H1 (cell line): ENCODE data around the gene WDR91. TPM values are rescaled to one million over a fixed set of nuclear protein-coding genes. Genes with fewer than 3 reads are reported as not detected.

ENCODE experiments used
- CTCF ChIA-PET: fragments of 300-600 bp; sonication (Branson Sonifier 250); formaldehyde crosslinking; loops from one replicate; lab custom pipeline; 2021; ENCODE audit not compliant: partially characterized antibody; lab: Charles Lee
- POLR2A ChIA-PET: fragments of 300-600 bp; sonication (Branson Sonifier 250); formaldehyde crosslinking; loops from one replicate; lab custom pipeline; 2021; ENCODE audit warnings: inconsistent platforms; ENCODE audit not compliant: partially characterized antibody; lab: Charles Lee
- DNase-seq, 2 experiments: peaks; one replicate each; pipeline versions ENCODE4 v3.0.0 to v3.0.0-alpha.2; 2010 to 2022; ENCODE audit warnings: low spot score in 2 of 2, low read depth in 1 of 2, mixed read lengths in 1 of 2
- FAIRE-seq: peaks from 2 replicates; lab custom pipeline; 2011; peaks lifted over from hg19 to GRCh38; lab: Jason Lieb, UNC
- H2AFZ ChIP-seq: 2 replicates; pipeline ENCODE4 v1.8.1; 2012; ENCODE audit warnings: low read length, inconsistent platforms
- H2AK5ac ChIP-seq: 2 replicates; pipeline ENCODE4 v1.6.1; 2013; ENCODE audit warnings: low read depth, low read length
- H2BK120ac ChIP-seq: replicated peaks from 2 replicates; pipeline ENCODE3; 2013; ENCODE audit warnings: low read depth, low read length, inconsistent platforms
- H2BK12ac ChIP-seq: 2 replicates; pipeline ENCODE4 v1.6.1; 2013; ENCODE audit warnings: low read depth, low read length
- H2BK15ac ChIP-seq: 2 replicates; pipeline ENCODE4 v1.6.1; 2013; ENCODE audit warnings: low read length
- H2BK20ac ChIP-seq: 2 replicates; pipeline ENCODE4 v1.6.1; 2013; ENCODE audit warnings: low read length
- H2BK5ac ChIP-seq: 2 replicates; pipeline ENCODE4 v1.6.1; 2013; ENCODE audit warnings: low read depth, low read length
- H3K14ac ChIP-seq: 2 replicates; pipeline ENCODE4 v1.6.1; 2013; ENCODE audit warnings: inconsistent platforms; ENCODE audit not compliant: insufficient read length
- H3K18ac ChIP-seq: 2 replicates; pipeline ENCODE4 v1.6.1; 2013; ENCODE audit warnings: low read length; ENCODE audit errors: extremely low read depth
- H3K23ac ChIP-seq: 2 replicates; pipeline ENCODE4 v1.6.1; 2013; ENCODE audit warnings: inconsistent platforms; ENCODE audit not compliant: insufficient read length
- H3K23me2 ChIP-seq: 2 replicates; pipeline ENCODE4 v1.6.1; 2013; ENCODE audit warnings: low read depth, low read length
- H3K27ac ChIP-seq: 2 replicates; pipeline ENCODE4 v1.6.1; 2011; ENCODE audit warnings: low read depth, low read length, inconsistent platforms
- H3K27me3 ChIP-seq, 4 experiments: replicated peaks in 1 of 4; 1 replicate in 1 of 4; 2 replicates in 3 of 4; pipeline versions ENCODE4 v1.6.1 to v1.8.1; 2011 to 2013; ENCODE audit warnings: low read length in 3 of 4, mild to moderate bottlenecking in 3 of 4, inconsistent platforms in 2 of 4, mixed read lengths in 2 of 4, moderate library complexity in 1 of 4; ENCODE audit not compliant: control insufficient read depth in 3 of 4, insufficient read depth in 3 of 4; ENCODE audit errors: extremely low read depth in 1 of 4
- H3K36me3 ChIP-seq, 4 experiments: 2 replicates each; pipeline versions ENCODE4 v1.6.1 to v1.8.1; 2011 to 2013; ENCODE audit warnings: mild to moderate bottlenecking in 4 of 4, low read length in 3 of 4, moderate library complexity in 2 of 4, control low read depth in 1 of 4, inconsistent platforms in 1 of 4; ENCODE audit not compliant: insufficient read depth in 4 of 4, control insufficient read depth in 2 of 4
- H3K4ac ChIP-seq: replicated peaks from 2 replicates; pipeline ENCODE3; 2013; ENCODE audit warnings: low read length, low read depth, mixed read lengths, inconsistent platforms; ENCODE audit not compliant: insufficient read length
- H3K4me1 ChIP-seq, 4 experiments: replicated peaks in 1 of 4; 1 replicate in 1 of 4; 2 replicates in 3 of 4; pipeline versions ENCODE4 v1.6.1 to v1.8.1; 2011 to 2013; ENCODE audit warnings: low read length in 3 of 4, inconsistent platforms in 2 of 4, mixed read lengths in 1 of 4; ENCODE audit not compliant: insufficient read depth in 4 of 4, control insufficient read depth in 3 of 4
- H3K4me2 ChIP-seq, 2 experiments: 2 replicates each; pipeline versions ENCODE4 v1.6.1 to v1.8.1; 2011 to 2013; ENCODE audit warnings: low read depth in 2 of 2, low read length in 2 of 2, control low read depth in 1 of 2, inconsistent platforms in 1 of 2, mild to moderate bottlenecking in 1 of 2; ENCODE audit not compliant: insufficient read depth in 1 of 2
- H3K4me3 ChIP-seq, 4 experiments: fragments of 200-600, 300-600 bp in 1 of 4; sonication (generic), shearing (Covaris generic), sonication (Bioruptor Twin) in 1 of 4; 2 replicates each; pipeline versions ENCODE4 v1.5.1 to v1.8.1; 2011 to 2016; ENCODE audit warnings: low read length in 4 of 4, low read depth in 3 of 4, control low read depth in 2 of 4, inconsistent platforms in 2 of 4, mild to moderate bottlenecking in 2 of 4, mixed read lengths in 1 of 4, moderate library complexity in 1 of 4; ENCODE audit not compliant: insufficient read depth in 2 of 4; ENCODE audit errors: extremely low read depth in 1 of 4
- H3K56ac ChIP-seq: replicated peaks from 2 replicates; pipeline ENCODE3; 2013; ENCODE audit warnings: low read depth, mild to moderate bottlenecking, mixed read lengths, low read length, inconsistent platforms; ENCODE audit not compliant: insufficient read length
- H3K79me1 ChIP-seq: 2 replicates; pipeline ENCODE4 v1.6.1; 2013; ENCODE audit warnings: low read depth, low read length, control low read depth
- H3K79me2 ChIP-seq, 2 experiments: 2 replicates each; pipeline versions ENCODE4 v1.6.1 to v1.8.1; 2012 to 2013; ENCODE audit warnings: low read length in 2 of 2, mild to moderate bottlenecking in 2 of 2, inconsistent platforms in 1 of 2; ENCODE audit not compliant: insufficient read depth in 2 of 2, control insufficient read depth in 1 of 2
- H3K9ac ChIP-seq, 4 experiments: replicated peaks in 1 of 4; 1 replicate in 1 of 4; 2 replicates in 3 of 4; pipeline versions ENCODE4 v1.6.1 to v1.8.1; 2011 to 2013; ENCODE audit warnings: low read depth in 3 of 4, low read length in 3 of 4, control low read depth in 2 of 4, mild to moderate bottlenecking in 2 of 4, moderate library complexity in 2 of 4, inconsistent platforms in 1 of 4; ENCODE audit errors: extremely low read depth in 1 of 4
- H3K9me3 ChIP-seq, 2 experiments: 2 replicates each; pipeline versions ENCODE4 v1.6.1 to v1.8.1; 2012 to 2013; ENCODE audit warnings: mild to moderate bottlenecking in 2 of 2, moderate library complexity in 2 of 2, control low read depth in 1 of 2, inconsistent platforms in 1 of 2, low read depth in 1 of 2, low read length in 1 of 2, mixed read lengths in 1 of 2; ENCODE audit not compliant: insufficient read depth in 2 of 2
- H4K20me1 ChIP-seq, 2 experiments: replicated peaks in 1 of 2; 2 replicates each; pipeline versions ENCODE3 to v1.8.1; 2011 to 2013; ENCODE audit warnings: inconsistent platforms in 2 of 2, low read length in 2 of 2, mild to moderate bottlenecking in 1 of 2; ENCODE audit not compliant: insufficient read depth in 2 of 2, control insufficient read depth in 1 of 2
- H4K5ac ChIP-seq: 2 replicates; pipeline ENCODE4 v1.6.1; 2013; ENCODE audit warnings: low read length, low read depth, mixed read lengths, inconsistent platforms; ENCODE audit not compliant: insufficient read length
- H4K8ac ChIP-seq: 2 replicates; pipeline ENCODE4 v1.8.0; 2013; ENCODE audit warnings: mild to moderate bottlenecking, moderate library complexity, low read length, inconsistent platforms; ENCODE audit not compliant: insufficient read depth; ENCODE audit errors: extremely low read depth
- H4K91ac ChIP-seq: replicated peaks from 2 replicates; pipeline ENCODE3; 2013; ENCODE audit warnings: low read length, mixed read lengths, inconsistent platforms; ENCODE audit not compliant: insufficient read length
- GABPA ChIP-seq: IDR thresholded peaks from 2 replicates; pipeline ENCODE4 v1.6.1; 2011; ENCODE audit warnings: mild to moderate bottlenecking, low read length, moderate library complexity, borderline replicate concordance; ENCODE audit not compliant: insufficient read depth
- NANOG ChIP-seq: IDR thresholded peaks from 2 replicates; pipeline ENCODE4 v1.6.1; 2011; ENCODE audit warnings: low read length, low read depth, mild to moderate bottlenecking, inconsistent platforms; ENCODE audit not compliant: insufficient read depth, poor library complexity, severe bottlenecking
- TAF1 ChIP-seq: IDR thresholded peaks from 2 replicates; pipeline ENCODE4 v1.6.1; 2011; ENCODE audit warnings: mild to moderate bottlenecking, low read depth, low read length
- TCF12 ChIP-seq: IDR thresholded peaks from 2 replicates; pipeline ENCODE4 v1.6.1; 2011; ENCODE audit warnings: low read depth, mild to moderate bottlenecking, low read length
- WGBS, 2 experiments: shearing (Covaris generic) in 1 of 2; methylation state at CpG; one replicate each; pipeline versions ENCODE4 v1.1.6 to v1.1.7; 2013 to 2015; ENCODE audit warnings: low lambda C conversion rate in 2 of 2, mixed read lengths in 2 of 2, inconsistent platforms in 1 of 2, low coverage in 1 of 2, missing lambda C conversion rate in 1 of 2; ENCODE audit not compliant: insufficient replicate concordance in 2 of 2, insufficient coverage in 1 of 2, insufficient read length in 1 of 2; ENCODE audit errors: extremely low coverage in 1 of 2, missing lambda C conversion rate in 1 of 2; 5-methylcytosine and 5-hydroxymethylcytosine counted together
- polyA plus RNA-seq, 7 experiments: library from polyadenylated mRNA; depleted of rRNA in 3 of 7; stranded (reverse) in 5 of 7; unstranded in 2 of 7; fragments of >200 nt in 5 of 7; fragments of 200-250 nt in 2 of 7; gene quantifications; 1 replicate in 5 of 7; 2 replicates in 1 of 7; 4 replicates in 1 of 7; pipeline versions ENCODE4 v1.2.1 to v1.2.3, GENCODE V29; 2011 to 2013; ENCODE audit warnings: missing spikeins in 2 of 7, mixed read lengths in 2 of 7
- total RNA-seq: library from RNA; stranded (reverse); fragmentation: NEBNext Ultra II Directional; extraction: Animal tissue kit (Norgen Biotek cat#: 25700); gene quantifications from 2 replicates; pipeline ENCODE4 v1.2.1, GENCODE V29; 2021

Gene WDR91
- total and polyA plus RNA-seq, 2 of the 8 experiments (the other 6 are each of a cell fraction or from before 2014, with no cell fraction given), result 8.2 to 14.7 TPM

DNA sequence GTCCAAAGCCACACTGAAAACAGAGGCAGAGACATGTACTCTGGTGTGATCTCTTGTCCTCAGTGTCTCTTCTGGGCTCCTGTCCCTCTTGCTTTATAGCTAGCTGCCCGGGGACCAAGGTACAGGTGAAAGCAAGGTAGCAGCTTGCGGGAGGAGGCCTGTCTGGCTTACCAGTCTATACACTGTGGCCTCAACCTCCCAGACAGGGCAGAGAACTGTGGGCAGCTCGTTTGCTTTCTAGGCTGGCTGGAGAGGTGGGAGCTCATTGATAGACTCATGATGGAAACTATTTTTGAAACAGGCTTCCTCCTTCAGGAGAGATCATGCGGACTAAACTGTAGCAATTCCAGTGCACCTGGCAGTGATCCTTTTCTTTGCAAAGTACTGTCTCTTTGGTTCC, 45.5 kb downstream of the WDR91 start:
- no peak overlapping the region for H3K56ac ChIP-seq
- DNase-seq (no peak), FAIRE-seq (no peak)
- no peak overlapping the region for H4K91ac ChIP-seq
- H3K4me3 ChIP-seq, result no peak overlapping the region
- H3K4ac ChIP-seq, result no peak overlapping the region
- H3K18ac ChIP-seq, result no peak overlapping the region
- H3K79me2 ChIP-seq, result peaks cover 0 to 20% of the 10 kb centered on the region in 2 experiments; a peak in 2 of 4 replicates
- H2AFZ ChIP-seq, result no peak overlapping the region
- no peak overlapping the region for H2BK15ac ChIP-seq
- no peaks in the 10 kb centered on the region; the same call in 1 of the 2 replicates for H3K79me1 ChIP-seq
- peaks cover 0 to 4% of the 10 kb centered on the region in 2 experiments for H4K20me1 ChIP-seq
- H2BK120ac ChIP-seq, result no peak overlapping the region
- ChIA-PET POLR2A (interaction anchor here (0.6 to 4.0 kb wide), 5 partner anchors 13 to 1278 kb away, joined by 3 to 20 read pairs (median 3); no protein-coding TSS in a partner anchor), CTCF (interaction anchor here (0.6 to 2.3 kb wide), 5 partner anchors 8 to 659 kb away, joined by 3 to 7 read pairs (median 4); partner anchors contain the start of gene AGBL3)
- no peaks in the 10 kb centered on the region; the same call in 1 of the 2 replicates for H3K23me2 ChIP-seq
- no peak overlapping the region for H2BK12ac ChIP-seq
- H3K14ac ChIP-seq, result no peak overlapping the region
- no peak overlapping the region for H2BK20ac ChIP-seq
- no peak overlapping the region for H4K8ac ChIP-seq
- peaks cover 16 to 51% (median 39%) of the 10 kb centered on the region in 4 experiments for H3K36me3 ChIP-seq
- H3K23ac ChIP-seq, result no peak overlapping the region
- H4K5ac ChIP-seq, result no peak overlapping the region
- H2AK5ac ChIP-seq, result no peak overlapping the region
- no peak overlapping the region for H3K9ac ChIP-seq
- 95% methylated on average over 4 of the region's 4 CpGs; no CpG with 5 or more reads in 1 of the 2 experiments for WGBS, 2 experiments
- H3K27me3 ChIP-seq, result no peaks in the 10 kb centered on the region
- peaks cover under 1 to 10% (median 3%) of the 10 kb centered on the region in 4 experiments; a peak in 4 of 7 replicates for H3K4me1 ChIP-seq
- no peak overlapping the region for H2BK5ac ChIP-seq
- H3K27ac ChIP-seq, result no peak overlapping the region
- no peak overlapping the region for H3K4me2 ChIP-seq
- H3K9me3 ChIP-seq, result peaks cover 2 to 11% of the 10 kb centered on the region in 2 experiments; a peak in 2 of 4 replicates
- TF ChIP-seq TCF12, result no peak
- no peak for TF ChIP-seq NANOG
- TF ChIP-seq GABPA, result no peak
- no peak for TF ChIP-seq TAF1
